Body of pancreas (tissue), 4 donors: ENCODE data around the gene CDC42EP3.

Experiments used
- POLR2A ChIP-seq, 3 donors: fragments of 450-650 bp; IDR thresholded peaks; one replicate each; pipeline ENCODE4 v1.6.1; 2016; ENCODE audit warnings: antibody characterized with exemption in 3 of 3, mild to moderate bottlenecking in 2 of 3
- TF ChIP-seq, protein P1 (sequence below), 7 experiments: fragments of 450-650 bp in 4 of 7; fragments of 200-600 bp in 3 of 7; sonication (generic) in 3 of 7; IDR thresholded peaks; one replicate each; pipeline ENCODE4 v1.5.1; 2016 to 2019; ENCODE audit warnings: antibody characterized with exemption in 7 of 7

DNA sequence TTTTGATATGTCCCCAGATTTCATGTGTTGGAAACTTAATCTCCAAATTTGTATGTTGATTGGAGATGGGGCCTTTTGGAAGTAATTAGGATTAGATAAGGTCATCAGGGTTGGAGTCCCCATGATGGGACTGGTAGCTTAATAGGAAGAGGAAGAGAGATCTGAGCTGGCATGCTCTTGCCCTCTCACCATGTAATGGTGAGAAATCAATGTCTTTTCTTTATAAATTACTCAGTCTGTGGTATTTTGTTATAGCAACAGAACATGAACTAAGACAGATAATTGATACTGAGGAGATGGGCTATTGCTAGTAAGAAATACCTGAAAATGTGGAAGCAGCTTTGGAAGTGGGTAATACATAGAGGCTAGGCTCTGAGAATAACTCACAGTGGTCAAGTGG, 48.0 kb downstream of the CDC42EP3 start:
- TF ChIP-seq, protein P1, sequence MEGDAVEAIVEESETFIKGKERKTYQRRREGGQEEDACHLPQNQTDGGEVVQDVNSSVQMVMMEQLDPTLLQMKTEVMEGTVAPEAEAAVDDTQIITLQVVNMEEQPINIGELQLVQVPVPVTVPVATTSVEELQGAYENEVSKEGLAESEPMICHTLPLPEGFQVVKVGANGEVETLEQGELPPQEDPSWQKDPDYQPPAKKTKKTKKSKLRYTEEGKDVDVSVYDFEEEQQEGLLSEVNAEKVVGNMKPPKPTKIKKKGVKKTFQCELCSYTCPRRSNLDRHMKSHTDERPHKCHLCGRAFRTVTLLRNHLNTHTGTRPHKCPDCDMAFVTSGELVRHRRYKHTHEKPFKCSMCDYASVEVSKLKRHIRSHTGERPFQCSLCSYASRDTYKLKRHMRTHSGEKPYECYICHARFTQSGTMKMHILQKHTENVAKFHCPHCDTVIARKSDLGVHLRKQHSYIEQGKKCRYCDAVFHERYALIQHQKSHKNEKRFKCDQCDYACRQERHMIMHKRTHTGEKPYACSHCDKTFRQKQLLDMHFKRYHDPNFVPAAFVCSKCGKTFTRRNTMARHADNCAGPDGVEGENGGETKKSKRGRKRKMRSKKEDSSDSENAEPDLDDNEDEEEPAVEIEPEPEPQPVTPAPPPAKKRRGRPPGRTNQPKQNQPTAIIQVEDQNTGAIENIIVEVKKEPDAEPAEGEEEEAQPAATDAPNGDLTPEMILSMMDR (IDR thresholded peaks at IDR 0.05): no peak
- TF ChIP-seq POLR2A (IDR thresholded peaks at IDR 0.05): no peak
